CD4-positive, alpha-beta T cell treated with Interleukin-4 for 1 hour (primary cell): Measurements from ENCODE around the gene HOXC10.

Experiments
- DNase-seq, 2 donors: peaks; one replicate each; pipeline ENCODE4 v3.0.0-alpha.2; 2020 to 2022

Gene HOXC10

DNA sequence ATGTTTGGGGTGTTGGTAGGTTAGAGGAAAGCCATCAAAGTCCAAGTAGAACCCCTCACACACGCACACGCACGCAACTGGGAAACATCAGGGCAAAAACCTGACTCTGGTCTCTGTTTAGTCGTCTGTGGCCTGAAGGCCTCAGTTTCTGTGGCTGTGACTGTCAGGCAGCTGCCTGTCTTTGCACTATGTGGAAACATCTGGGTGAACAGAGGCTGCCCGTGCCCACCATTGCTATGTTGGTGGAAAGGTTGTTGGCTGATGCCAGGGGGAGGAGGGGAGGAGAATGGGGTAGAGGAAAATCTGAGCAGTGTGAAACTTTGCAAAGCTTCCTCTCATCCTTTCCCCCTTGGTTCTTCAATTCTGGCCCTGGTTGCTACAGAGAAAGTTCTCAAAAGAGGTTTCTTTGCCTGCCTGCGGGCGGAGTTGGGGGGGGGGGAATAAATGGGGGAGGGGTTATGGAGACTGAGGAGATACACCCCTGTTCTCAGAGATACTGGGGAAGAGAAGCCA is 7.5 kb downstream of the HOXC10 start:
- no peak for DNase-seq

DNA sequence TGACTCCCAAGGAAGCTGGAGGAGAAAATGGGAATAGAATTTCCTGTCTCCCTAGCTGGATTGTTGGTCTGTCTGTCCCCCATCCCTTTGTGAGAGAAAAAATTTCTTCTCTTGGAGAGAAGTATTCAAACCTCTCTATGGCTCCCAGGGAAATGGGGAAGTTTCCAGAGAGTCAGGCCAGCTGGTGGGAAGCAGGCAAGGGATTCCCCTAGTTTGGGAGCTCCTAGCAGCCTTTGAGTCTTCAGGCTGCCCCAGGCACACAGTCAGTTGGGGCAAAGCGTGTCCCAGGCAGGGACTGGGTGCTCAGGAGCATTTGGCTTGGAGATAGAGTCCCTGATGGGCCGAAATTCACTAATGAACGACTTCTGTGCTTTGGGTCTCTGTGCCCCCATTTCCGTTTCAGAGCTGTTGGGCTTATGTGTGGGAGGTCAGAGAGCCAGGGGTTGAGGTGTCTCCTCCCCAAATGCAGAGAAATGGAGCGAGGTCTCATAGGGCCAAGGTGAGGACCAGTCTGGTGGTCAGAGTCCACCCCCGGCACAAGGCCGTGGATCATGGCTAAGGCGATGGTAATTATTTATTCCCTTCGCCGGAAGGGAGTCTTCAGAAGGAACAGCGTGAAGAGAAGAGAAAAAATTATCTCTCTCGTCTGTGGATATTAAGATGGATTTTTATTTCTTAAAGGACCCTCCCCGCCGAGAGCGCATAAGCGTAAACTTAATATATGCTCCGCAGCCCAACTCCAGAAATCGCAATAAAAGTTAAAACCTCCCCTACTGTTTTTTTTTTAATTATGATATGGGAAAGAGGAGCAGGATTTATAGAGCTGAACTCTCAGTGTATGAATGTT is 8.4 kb downstream of the HOXC10 start:
- no peak for DNase-seq

DNA sequence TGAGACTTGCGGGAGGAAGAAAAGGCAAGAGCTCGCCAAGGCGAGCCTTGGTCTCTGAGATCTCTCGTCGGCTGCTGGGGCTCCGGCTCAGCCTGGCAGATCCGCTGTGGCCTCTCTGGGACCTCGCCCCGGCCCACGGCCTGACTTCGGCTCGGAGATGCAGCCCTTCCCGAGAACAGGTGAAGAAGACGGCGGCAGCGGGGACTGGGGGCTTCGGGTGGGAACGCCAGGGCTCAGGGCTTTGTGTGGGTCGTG is 9.0 kb downstream of the HOXC10 start:
- no peak for DNase-seq

DNA sequence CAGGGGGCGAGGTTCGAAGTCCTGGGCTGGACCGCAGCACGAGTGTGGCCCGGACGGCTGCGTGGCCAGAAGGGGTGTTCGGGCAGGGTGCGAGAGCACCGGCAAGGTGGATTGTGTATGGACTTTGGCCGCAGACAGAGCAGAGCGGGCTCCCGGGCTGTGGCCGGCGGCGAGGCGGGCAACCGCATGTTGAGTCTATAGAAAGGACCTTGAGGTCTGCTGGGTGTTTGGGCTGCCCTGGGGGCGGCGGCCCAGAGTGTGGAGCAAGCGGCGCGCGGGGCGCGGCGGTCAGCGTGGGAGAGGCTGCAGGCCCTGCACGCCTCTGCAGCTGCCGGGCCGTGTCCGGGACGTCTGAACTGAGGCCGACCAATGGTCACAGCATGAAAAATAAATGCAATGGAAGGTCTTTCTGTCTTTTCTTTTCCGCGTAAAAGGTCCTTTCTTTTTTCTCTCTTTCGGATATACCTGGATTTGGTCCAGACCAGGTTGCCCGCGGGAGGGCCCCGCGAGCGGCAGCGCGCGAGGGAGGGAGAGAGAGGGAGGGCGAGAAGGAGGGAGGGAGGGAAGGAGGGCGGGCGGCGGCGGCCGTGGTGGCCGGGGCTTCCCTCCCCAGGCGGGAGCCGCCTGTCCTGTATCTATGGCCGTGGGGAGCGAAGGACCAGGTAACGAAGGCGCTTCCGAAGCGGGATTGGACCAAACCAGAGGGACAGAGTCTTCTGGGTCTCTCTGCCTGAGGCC is 9.5 kb downstream of the HOXC10 start:
- no peak for DNase-seq

DNA sequence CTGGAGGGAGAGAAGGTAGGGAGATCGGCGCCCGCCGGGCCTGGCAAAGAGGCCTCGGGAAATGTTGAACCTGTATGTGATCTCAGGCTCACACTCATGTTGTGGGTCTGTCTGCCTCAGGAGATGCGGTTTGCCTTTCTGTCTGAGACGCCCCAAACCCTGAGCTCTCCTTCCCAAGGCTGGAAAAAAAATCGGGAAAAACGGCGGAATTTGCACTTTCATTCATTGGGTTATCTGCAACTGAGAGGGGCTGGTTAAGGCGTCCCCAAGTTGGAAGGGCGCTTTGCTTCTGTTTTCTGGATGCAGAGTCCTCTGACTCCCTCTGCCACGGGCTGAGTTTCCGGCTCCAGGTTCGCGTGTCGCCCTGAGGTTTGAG is 10.0 kb downstream of the HOXC10 start:
- DNase-seq, result no peak

DNA sequence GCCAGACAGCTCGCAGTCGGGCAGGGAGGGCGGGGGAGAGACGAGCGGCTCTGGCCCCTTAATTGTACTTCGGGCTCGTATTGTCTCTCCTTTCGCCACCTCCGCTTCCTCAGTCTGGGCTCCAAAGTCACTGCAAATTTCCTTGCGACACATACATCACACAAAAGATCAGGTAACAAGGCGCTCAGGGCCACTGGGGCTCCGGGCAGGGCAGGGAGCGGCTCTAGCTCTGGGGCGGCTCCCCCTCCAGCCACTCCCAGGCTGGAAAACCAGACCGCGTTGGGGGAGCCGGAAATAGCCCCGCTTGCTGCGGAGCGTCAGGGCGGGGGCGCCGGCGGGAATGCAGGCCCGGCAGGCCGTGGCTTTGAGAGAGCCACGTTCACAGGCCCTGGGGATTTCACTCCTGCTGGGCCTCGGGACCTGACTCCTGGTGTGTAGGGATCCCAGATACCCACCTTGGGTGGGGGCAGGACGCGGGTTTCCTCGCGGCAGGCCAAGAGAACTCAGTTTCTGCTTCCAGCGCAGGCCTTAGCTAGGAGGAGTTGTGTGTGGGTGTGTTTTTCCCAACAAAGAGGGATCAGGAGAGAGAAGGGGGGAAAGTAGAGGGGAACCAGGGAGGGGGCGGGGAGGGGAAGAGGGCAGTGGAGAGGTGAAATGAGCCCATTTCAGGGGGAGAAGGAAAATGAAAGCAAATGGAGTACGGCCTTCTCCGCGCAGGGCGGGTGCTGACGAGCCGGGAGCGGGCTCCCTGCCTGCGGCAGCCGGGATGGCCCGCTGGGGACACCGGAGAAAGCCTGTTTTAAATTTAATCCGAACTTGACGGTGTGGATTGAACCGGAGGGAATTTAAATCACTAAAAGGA is 10.7 kb downstream of the HOXC10 start:
- no peak for DNase-seq

DNA sequence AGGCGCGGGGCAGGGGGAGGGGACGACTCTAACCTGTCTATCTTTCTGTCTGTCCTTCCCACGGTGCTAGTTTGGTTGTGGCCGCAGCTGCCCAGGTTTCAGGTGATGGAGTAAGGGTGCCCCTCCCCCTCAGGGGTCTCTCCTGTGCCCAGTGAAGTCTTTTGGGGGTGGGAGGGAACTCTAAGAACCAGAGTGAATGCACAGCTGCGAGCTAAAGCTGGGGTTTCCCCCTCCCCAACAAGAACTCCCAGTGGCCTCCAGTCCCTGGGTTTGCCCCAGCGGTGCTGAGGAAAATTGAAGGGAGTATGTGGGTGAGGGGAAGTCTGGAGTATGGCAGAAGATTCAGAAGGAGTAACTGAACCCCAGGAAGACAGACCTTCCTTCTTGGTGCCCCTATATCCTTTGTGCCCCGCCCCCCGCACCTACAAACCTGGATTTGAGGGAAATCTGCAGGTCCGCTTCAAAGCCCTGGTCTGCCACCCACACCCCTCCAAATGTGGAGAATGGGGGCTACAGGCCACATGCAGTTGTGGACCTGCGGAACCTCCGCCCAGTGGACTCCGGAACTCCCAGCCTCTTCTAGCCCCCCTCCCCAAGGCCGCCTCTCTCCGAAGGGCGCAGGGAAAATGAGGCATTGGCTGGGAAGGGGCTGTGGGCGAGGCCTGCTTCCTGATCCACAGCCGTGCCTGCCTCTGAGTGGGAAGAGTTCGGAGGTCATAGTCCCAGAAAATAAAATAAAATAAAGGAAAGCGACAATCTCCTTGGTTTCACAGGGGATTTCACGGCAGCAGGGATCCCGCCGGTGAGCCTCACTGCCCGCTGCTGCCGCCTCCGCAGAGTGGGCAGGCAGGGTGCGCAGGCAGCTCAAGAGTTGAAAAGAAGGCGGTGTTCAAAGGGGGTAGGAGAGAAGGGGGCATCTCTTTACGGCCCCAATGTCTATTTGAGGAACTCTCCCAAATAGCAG is 11.6 kb downstream of the HOXC10 start:
- DNase-seq, result no peak

DNA sequence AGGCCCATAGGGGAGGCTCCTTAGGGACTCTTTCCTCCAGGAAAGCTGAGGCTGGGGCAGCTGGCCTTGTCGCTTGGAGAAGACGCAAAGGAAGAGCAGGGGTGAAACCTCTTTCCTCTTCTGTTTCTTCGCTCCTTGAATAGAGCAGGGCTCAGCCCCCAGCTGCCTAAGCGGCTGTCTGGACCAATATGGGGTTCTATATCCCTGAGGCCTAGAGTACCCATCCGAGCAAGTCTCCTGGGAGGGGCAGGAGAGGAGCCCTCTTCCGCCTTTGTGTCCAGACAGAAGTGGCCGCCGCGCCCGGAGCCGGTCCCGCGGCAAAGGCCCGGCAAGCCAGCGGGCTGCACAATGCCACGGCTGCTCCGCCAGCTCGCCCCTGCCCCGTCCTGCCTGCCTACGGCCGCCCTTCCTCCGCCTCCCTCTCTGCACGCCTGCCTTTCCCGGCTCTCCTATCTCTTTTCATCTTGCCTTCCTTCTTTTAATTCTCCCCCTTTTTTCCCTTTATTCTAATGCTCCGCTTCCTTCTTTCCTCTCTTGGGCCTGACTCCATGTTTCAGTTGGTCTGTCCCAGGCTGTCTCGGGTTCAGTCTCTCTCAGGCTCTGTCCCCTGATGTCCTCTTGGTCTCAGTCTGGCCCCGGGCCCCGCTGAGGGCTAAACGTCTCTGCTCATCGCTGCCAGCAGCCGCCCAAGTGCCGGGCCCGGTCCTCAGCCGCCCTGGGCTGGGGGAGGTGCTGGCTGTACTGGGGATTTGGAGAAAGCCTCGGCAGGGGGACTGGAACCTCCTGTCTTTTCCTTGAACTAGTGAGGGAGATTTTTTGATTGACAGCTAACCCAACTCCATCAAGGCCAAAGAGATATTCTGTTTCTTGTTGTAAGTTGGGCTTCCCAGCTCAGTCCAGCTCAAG is 12.5 kb downstream of the HOXC10 start:
- no peak for DNase-seq

DNA sequence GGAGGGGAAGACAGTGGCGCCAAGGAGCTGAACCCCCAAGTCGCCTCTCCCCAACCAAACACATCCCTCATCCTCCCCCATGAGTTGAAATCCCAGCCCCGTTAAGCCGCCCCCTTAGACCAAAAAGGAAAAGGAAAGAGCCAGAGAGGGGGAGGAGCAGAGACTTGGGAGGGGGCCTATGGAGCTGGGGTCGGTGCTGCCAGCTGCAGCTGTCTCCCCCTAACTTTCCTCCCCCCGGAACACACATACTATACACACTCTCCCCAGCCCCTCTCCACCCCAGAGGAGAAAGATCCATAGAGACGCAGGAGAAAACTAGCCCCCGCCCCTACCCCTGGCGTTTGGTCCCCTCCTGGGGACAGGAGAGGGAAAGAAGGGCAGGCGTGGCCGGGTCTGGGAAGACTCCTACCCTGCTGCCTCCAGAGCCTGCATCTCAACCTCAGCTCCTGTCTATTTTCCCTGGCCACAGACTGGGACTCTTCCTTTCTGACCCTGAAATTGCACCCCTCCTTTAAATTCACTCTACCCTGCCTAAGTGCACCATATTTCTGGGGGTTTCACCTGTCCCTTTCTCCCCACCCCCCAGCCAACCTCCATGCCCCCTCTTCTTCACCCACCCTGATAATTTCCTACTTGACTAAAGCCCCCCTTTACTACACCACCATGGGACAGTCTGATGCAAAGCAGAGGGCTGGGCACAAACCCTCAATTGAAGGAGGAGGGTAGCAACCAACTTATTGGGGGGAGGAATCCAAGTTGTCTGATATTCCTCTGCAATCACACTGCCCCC is 13.4 kb downstream of the HOXC10 start:
- no peak for DNase-seq

DNA sequence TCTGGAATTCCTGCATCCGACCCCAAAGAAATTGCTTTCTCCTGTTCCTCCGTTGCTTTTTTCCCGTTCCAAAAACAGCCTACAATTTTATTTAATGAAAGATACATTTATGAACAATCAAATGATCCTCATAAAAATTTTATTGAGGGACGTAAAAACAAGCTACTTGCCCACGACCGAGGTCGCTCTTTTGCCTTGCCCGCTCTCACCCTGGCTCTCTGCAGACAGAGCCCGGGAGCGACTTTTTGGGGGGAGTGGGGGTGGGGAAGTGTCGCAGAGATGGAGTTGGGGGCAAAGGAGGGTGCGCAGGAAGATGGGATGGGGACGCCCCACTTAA is 13.9 kb downstream of the HOXC10 start:
- DNase-seq, result no peak

DNA sequence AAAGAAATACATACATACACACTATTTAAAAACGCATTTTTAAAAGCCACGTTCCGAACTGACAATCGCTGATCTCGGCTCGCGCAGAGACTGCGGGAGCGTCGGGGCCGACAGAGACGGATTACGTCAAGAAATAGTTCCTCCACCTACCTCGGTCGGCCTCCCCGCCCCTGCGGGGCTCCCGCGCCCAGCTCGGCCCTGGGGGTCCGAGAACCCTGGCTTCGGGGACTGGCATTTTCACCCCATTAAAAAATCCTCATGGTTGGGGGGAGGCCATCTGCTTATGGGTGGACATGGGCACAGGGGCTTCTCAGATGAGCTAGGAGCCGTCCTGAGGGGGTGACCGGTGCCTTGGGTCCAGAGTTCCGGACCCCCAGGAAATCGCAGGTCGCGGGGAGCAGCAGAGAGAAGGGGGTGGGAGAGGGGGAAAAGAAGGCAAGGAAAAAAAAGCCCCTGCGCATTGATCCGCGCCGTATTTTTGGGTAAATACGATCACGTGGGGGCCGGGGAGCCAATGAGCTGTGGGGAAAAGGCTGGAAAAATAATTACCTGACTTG is 14.7 kb downstream of the HOXC10 start:
- DNase-seq, result no peak

DNA sequence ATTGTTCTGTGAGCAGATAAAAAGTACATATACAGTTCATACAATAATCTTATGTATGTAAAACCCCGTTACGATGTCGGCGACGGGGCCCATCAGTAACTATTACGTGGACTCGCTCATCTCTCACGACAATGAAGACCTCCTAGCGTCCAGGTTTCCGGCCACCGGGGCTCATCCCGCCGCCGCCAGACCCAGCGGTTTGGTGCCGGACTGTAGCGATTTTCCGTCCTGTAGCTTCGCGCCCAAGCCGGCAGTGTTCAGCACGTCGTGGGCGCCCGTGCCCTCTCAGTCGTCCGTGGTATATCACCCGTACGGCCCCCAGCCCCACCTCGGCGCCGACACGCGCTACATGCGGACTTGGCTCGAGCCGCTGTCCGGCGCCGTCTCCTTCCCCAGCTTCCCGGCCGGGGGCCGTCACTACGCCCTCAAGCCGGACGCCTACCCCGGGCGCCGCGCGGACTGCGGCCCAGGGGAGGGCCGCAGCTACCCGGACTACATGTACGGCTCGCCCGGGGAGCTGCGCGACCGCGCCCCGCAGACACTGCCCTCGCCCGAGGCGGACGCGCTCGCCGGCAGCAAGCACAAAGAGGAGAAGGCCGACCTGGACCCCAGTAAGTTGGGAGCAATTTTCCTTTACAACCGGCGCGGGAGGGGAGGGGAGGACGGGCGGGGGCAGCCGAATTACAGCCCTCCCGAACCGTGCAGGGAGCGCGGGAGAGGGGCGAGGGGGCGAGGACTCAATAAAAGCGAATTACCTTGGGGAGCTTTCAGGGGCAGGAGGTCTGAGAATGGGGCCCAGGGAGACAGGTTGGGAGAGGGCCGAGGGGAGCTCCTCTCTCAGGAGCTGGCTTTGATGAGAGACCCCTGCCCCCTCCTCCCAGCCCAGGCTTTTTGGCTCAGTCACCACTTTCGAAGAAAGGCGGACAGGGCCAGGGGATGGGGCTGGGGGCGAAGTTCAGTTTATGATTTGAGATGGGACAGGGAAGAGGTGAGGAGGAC is 15.5 kb downstream of the HOXC10 start, which contains the start of gene HOXC9:
HOXC9 (plus strand) TSS at position 46 of the 999 bp plus-strand sequence; CDS start at position 74, 28 bp downstream.
- no peak for DNase-seq

DNA sequence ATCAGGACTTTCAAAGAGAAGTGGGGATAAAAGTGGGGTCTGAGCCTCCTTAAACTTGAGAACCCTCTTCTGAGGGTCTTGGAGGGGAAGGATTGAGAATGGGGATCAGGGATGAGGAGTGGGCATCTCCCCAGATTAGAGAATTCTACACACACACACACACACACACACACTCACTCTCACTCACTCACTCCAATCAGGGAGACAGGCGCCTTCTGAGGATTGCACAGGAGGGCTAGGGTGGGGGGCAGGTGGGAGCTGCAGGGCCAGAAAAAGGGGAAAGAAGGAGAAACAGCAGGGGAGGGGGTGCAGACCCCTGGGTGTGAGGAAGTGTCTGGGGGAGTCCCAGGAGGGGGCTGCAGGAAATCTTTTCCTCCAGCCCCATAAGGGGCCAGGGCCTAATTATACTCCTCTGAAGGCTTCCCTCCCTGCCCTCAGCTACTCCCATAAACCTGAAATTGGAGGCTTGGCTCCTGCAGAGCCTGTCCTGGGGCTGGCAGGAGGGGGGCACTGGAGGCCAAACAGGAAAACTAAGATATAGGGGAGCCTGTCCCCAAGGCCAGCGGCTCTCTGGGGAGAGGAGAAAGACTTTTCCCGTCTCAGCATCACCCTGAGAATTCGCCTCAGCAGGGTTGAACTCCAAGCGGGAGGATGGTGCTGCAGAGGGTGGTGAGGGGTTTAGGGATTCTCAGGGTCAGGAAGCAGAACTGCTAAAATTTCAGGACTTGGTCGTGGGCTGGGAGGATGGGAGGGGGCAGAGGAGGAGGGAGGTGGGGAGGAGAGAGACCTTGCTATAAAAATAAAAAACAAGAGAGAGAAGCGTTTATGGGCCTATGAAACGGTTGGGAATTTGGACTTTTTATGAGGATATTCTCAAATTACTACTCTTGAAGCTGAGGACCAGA is 16.6 kb downstream of the HOXC10 start:
- no peak for DNase-seq

DNA sequence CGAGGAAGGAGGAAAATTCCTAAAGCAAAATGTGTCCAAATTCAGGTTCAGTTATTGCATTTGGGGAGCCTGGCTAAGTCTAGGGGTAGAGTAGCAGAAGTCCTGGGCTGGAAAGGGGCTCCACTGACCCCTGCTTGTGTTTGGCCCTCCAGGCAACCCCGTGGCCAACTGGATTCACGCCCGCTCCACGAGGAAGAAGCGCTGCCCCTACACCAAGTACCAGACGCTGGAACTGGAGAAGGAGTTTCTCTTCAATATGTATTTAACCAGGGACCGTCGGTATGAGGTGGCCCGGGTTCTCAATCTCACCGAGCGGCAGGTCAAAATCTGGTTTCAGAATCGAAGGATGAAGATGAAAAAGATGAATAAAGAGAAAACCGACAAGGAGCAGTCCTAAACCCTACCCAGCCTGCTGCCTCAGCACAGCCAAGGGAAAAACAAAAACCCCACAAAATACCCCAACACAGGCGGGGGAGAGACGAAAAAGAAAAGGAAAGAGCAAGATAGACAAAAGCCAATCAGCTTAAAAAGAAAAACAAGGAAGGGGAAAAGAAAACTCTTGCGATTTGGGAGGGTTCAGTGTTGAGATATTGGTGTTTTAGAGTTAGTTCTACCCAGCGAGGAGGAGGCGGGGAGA is 17.4 kb downstream of the HOXC10 start:
- DNase-seq, result no peak

DNA sequence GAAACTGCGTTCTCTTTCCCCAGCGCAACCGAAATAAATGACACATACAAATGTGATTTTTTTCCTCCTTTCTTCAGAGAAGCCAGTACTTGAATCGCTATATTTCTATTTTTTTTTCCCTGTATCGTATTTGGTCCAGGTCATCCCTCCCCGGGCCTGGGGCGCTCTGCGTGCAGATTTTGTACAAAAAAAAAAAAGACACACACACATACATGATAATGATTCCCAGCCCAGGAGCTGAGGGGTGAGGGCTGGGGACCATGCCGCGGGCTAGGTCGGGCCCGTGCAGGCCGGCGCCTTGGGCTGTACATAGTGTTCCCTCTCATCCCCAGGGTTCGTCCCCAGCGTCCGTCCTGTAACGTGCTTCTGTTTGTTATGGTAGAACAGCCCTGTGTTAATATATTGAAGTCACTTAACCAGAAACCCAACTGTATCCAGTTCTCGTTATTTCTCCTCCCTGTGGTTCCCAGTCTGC is 18.0 kb downstream of the HOXC10 start:
- no peak for DNase-seq

DNA sequence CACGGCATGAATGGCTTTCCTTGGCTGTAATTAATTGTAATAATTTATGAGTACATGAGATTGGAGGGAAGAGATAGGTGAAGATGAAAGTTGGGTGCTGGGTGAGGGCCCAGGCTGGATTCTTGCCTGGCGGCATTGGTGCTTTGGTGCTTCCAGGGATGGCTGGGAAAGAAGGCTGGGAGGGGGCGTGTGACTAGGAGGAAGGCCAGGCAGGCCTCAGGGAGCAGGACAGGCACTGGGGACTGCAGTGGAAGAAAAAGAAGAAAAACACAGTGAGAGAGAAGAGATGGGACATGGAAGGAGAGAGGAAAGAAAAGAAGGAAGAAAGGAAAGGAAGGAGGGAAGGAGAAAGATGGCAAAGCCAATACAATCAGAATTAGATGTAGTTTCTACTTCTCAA is 18.7 kb downstream of the HOXC10 start:
- DNase-seq, result no peak
